NCI-H1092 (cell line): ENCODE results near the gene DLX2.
"Not testable (repeated sequence)": the region's sequence is repeated elsewhere in the genome, so short reads cannot be mapped to it uniquely, and the experiment has no call there.

Source experiments
- DNase-seq: peaks from one replicate; lab custom pipeline; 2025; lab: John Stamatoyannopoulos, UW

Gene DLX2

DNA sequence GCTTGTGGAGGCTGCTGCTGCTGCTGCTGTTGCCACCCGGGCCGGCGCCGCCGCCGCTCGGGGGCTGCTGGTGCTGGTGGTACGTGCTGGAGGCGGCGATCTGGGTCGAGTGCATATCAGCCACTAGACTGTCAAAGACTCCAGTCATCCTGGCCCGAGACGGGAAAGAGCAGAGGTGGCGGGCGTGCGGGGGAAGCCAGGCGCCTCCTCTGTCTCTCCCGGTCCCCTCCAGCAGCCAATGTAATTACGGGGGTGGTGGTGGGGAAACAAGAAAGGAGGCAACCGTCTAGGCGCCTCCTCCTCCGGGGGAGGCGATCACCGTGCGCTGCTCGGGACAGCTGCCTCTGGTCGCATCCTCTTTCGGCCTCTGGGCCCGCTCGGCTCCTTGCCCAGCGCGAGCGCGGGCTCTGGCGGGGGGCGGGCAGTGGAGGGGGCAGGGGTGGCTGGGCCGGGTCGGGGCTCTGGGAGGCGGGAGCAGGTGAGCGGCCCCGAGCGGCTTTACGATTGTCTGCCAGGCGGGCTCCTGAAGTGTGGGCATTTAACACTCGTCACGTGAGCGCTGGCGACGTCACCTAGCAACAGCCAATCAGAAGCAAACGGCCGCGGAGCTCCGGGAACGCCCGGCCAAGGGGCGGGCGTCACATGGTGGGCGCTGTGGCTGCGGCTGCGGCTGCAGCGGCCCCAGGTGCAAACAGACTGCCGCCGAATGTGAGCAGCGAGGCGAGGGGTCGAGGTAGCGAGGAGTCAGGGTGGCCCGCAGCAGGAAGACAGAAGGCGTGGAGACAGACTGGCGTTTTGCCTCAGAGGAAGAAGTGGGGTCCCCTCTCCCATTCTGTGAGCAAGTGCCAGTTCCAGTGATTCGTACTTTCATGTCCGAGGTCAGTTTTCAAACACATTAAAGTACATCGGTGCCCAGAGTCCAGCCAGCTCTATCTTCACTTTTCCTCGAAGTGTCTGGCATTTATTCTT lies at the start of gene DLX2:
DLX2 (minus strand) TSS at position 510 of the 969 bp plus-strand sequence; CDS start at position 148, 362 bp downstream.
- peak; percentile 91 for DNase-seq

DNA sequence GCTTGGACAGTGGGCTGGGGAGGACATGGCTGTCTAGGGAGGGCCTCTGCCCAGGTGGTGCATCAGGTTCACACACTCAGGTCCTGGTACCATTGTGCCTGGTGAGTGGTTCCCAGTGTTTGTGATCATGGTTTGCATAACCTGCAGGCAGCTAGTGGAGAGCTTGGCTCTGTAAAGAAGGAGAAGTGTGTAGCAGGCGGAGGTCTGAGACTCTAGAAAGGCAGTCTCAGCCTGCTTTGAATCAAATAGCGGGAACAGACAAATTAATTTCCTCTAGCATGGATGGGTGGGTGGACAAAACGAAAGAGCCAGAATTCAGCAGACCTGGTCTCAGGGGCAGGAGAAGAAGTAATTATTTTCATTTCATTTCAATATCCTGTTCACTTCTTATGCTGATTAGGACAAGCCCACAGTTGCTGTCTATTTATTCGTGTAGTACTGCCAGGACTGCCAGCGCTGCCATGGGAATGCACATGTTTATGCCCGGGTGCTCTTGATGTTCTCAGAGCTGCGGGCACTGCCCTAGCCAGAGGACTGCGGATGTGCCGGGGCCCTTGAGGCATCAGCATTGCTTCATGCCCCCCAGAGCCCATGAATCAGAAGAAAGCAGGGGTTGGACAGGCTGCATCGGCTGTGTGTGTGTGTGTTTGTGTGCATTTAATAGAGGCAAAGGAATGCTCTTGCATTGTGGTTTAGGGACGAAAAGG lies 45.4 kb upstream of the DLX2 start:
- no peak for DNase-seq

DNA sequence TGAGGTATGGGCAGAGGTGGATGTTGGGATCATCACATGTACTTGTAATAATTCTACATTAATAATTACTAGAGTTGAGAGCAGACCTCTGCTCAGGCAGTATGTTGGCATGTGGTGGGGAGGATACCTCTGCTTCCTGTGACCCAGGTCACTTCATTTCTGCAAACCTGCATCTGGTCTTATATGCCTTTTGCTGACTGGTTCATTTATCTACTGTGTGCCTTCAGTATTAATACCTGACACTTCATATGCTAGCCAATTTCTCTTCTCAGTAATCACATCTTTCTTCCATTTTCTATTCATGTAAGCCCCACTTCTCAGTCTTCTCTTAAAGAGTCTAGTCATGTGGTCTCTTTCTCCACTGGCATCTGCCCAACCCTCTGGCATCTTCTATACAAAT lies 41.1 kb upstream of the DLX2 start:
- DNase-seq: no peak

DNA sequence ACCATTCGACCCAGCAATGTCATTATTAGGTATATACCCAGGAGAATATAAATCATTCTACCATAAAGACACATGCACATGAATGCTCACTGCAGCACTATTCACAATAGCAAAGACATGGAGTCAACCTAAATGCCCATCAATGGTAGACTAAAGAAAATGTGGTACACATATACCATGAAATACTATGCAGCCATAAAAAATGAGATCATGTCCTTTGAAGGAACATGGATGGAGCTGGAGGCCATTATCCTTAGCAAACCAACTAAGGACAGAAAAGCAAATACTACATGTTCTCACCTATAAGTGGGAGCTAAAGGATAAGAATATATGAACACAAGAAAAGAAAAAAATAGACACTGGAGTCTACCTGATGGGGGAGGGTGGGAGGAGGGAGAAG lies 36.0 kb upstream of the DLX2 start:
- not testable (repeated sequence) for DNase-seq

DNA sequence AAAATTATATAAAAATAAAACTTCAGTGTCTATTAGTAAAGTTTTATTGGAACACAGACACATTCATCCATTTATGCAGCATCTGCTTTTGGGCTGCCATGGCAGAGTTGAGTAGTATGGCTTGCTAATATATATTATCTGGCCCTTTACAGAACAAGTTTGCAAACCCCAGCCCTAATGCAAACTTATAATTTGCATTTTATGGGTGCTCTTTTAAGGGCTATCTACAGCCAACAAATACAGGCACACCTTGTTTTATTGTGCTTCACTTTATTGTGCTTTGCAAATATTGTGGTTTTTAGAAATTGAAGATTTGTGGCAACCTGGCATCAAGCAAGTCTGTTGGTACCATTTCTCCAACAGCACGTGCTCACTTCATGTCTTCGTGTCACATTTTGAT lies 35.2 kb upstream of the DLX2 start:
- DNase-seq: no peak

DNA sequence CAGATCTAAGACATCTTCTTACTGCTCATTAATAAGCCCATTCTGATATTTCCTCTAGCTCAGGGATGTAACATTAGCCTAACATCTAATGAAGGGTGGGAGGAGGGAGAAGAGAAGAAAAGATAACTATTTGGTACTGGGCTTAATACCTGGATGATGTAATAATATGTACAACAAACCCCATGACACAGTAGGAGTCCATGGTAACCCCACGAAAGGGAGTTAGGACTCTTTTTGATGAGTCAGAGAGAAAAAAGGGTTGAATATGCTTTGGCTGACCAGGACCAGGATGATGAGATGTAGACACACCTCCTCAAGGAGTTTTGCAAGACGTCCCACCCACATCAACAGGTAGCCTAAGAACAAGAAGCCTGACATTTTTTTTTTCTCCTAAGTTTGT lies 34.4 kb upstream of the DLX2 start:
- no peak for DNase-seq

DNA sequence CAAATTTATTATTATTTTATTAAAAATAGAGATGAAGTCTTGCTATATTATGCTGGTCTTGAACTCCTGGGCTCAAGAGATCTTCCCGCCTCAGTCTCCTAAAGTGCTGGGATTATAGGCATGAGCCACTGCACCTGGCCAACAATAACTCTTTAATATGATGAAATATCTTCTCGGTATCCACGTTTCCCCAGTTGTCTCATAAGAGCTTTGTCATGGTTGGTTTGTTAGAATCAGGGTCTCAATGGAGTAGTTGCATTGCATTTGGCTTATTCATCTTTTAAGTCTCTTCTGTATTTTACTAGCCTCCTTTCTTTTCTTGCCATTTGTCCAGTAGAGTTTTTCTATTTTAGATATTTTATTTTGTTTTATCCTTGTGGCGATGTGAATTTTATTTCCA lies 32.7 kb upstream of the DLX2 start:
- no peak for DNase-seq

DNA sequence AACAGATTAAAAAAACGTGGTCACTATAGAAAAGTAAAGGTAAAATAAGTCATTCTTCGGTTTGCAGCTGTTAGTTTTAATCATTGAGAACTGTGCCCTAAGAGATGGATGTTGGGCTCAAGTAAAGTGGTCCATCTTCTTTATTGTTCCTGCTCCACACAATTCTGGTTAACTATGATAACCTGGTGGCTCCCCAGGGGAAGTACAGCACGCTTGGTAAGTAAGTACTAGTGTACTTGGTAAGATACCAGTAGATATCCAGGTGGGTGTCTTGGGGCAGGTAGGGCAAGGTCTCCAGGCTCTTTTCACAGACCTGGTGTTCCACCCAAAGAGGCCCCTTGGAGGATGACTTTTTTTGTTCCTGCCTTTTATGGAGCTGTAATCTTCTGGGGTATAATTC lies 31.6 kb upstream of the DLX2 start:
- DNase-seq: no peak

DNA sequence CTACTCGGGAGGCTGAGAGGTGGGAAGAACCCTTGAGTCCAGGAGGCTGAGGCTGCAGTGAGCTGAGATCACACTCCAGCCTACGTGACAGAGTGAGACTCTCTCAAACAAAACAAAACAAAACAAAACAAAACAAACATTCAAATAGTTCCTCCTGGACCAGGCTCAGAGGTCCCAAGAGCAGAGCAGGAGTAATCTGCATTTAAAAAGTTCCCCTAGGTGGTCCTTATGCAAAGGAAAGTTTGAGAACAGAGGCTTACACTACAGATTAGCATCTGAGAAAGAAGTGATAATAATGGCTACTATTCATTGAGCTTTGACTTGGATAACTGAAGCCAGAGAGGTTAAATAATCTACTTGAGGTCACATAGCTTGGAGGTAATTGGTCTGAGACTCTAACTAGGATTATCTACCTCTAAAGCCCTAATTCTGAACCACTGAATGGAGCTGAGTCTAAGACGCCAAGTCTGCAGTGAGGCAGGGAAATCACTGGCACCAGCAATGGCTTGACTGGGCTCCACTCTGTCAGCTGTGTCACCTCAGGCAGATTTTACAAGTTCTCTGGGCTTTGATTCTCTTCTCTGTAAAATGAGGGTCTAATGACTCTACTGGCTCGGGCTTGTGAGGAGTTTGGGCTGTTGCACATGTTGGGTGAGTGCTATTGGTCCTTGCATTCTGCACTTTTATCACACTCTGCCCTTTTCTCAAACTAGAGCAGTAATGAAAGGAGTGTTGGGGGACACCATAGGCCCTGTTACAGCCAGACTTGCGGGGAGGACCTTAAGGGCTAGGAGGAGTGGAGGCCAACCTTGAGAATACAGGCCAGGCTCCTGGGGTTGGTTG lies 29.2 kb upstream of the DLX2 start:
- DNase-seq: no peak

DNA sequence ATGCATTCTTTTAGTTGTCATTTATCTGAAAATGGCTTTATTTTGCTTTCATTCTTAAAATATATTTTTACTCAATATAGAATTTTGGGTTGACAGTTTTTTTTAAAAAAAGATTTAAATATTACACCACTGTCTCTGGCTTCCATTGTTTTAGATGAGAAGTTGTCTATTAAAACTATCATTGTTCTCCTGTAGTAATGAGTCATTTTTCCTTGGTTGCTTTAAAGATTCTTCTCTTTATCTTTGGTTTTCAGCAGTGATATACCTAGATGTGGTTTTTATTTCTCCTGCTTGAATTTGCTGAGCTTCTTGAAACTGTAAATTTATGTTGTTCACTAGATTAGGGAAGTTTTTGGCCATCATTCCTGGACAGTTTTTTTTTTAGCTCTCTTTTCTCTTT lies 26.7 kb upstream of the DLX2 start:
- DNase-seq: no peak

DNA sequence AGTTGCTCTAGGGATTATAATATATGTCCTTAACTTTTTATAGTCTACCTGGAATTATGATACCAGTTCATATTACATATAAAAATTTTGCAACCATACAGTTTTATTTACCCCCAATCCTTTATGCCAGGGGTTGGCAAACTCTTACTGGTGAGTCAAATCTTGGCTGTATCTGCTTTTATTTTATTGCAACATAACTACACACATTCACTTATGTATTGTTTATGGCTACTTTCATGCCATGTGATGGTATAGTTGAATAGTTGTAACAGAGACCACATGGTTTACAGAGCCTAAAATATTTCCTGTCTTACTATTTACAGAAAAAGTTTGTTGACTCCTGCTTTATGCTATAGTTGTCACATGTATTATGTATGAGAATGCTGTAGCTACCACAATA lies 25.8 kb upstream of the DLX2 start:
- DNase-seq: no peak

DNA sequence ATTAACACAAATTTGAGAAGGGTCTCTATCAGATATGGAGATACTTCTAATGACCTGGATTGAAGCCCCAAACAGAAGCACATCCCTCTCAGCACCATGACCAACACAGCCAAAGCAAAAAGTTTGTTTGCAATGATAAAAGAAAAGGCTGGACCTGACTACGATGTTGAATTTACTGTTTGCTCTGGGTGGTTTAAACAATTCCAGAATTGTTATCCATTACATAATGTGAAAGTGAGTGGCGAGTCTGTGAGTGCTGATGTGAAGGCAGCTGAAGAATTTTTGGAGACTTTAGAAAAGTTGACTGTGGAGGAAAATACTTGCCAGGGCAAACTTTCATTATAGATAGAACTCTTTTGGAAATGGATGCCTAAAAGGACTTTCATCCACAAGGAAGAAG lies 17.4 kb upstream of the DLX2 start:
- DNase-seq: no peak

DNA sequence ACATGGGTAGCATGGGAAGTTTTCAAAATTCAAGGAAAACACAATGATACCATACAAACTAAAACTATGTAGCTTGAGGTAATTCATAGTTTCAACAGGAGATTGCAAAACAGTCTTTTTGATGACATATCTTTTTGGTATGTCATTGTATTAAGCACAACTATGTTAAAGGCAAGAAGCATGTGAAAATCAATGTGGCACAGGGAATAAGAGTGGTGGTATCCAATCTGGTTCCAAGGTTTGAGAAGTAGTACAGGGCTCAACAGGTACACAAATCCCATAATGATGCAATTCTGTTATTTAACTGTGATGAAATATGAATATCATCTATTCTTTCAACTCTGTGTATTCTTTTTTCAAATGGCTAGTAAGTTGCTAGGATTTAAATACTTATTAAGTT lies 16.4 kb upstream of the DLX2 start:
- DNase-seq: no peak

DNA sequence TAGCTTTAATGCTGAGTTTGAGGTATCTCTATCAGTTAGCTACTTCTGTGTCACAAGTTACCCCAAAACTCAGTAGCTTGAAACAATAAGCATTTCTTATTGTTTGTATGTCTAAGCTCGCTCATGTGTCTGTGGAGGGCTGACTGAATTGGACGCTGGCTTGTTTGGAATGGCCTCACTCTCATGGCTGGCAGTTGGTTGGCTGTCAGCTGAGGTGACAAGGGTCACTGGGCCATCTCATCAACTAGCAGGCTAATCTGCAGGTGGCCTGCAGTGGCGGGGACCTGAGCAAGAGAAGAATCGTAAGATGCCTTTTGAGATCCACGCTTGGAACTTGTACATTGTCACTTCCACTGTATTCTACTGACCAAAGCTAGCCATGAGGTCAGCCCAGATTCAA lies 13.4 kb upstream of the DLX2 start:
- DNase-seq: no peak

DNA sequence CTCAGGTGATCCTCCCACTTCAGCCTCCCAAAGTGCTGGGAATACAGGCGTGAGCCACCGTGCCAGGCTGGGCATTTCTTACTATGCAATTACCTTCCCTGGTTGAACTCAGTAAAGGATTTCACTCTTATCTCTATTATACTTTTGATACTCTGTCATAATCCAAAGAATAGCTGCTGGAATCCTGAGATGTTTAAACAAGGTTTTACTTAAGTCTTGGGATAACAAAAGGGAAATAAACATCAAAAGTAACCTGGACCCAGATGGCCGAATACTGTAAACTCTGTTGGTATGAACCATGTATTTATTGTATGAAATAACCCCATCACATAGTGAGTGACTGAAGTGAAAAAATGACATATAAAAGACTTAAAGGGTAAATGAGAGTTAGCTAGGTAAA lies 11.9 kb upstream of the DLX2 start:
- no peak for DNase-seq

DNA sequence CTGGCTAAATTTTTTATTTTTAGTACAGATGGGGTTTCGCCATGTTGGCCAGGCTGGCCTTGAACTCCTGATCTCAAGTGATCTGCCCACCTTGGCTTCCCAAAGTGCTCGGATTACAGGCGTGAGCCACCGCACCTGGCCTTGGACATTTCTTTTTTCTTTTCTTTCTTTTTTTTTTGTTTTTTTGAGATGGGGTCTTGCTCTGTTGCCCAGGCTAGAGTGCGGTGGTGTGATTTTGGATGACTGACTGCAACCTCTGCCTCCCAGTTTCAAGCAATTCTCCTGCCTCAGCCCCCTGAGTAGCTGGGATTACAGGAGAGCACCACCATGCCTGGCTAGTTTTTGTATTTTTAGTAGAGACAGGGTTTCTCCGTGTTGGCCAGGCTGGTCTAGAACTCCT lies 11.5 kb upstream of the DLX2 start:
- not testable (repeated sequence) for DNase-seq

DNA sequence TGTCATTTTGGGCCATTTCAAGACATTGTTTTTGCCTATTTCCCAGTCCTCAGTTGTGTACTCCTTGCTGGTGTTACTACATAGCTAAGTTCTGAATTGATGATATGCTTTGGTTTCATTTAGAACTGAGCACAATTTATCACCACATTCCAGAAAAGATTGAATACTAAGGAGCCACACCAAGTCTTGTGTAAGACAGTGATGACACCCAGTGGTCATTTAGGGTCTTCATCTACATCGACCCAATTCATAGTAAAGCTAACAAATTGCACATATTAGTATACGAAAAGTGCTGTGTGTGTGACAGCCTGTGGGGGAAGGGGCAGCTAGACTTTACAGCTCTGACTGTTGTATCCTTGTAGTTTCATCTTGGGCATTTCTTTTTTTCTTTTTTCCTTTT lies 10.9 kb upstream of the DLX2 start:
- DNase-seq: no peak

DNA sequence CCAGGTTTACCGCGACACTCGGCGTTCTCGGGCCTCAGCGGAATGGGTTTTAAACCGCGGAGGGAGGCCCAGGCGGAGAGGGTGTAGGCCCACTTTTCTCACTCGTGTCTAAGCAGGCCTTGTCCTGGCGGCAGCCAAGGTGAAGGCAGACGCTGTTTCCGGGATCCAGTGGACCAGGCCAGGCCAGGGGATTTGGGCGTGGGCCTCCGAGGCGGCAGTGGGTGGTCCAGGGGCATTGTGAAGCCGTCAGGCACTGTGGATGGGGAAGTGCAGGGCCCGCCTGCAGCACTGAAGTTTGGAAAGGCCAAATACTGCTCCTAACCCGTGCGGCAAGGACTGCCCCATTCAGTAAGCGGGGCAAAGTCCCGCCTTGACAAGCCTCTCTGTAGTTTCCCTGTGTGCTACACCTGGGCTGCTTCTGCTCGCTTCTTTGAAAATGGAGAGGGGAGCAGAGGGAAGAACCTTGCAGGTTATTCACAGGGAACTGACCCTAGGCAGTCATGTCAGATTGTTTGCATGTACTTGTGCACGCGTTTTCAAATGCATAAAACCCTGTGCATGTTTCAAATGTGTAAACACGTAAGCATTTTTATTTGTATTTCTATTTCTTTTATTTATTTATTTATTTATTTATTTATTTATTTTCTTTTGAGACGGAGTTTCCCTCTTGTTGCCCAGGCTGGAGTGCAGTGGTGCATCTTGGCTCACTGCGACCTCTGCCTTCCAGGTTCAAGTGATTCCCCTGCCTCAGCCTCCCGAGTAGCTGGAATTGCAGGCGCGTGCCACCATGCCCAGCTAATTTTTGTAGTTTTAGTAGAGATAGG lies 7.5 kb upstream of the DLX2 start:
- no peak for DNase-seq

DNA sequence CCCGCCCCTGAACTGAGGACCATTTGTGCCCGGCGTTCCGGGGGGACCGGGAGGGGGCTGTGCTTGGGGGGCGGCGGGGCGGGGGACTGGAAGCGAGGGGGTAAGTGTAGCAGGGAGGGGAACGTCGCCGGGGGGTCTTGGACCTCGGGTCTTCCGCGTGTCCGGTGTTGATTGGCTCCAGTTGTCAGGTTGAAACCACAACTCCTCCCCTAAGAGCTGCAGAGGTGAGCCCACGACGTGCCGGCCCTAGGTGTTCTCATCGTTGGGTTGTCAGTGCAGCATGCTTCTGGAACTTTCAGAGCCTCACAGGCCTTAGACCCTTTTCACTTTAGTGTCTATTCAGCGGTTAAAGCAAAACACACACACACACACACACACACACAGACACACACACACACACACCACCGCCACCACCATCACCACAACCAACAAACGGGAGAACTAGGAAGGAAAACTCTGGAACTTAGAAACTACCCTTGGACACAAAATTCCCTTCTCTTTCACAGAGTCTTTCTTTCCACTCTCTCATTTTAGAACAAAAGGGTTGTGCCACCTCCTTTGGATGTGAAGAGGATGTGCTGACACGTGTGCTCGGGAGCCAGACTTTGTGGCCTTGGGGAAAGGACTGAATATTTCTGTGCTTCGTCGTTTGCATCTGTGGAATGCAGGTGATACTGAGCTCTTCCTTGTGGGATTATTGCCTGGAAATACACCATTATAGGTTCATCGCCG lies 6.7 kb upstream of the DLX2 start:
- DNase-seq: no peak

DNA sequence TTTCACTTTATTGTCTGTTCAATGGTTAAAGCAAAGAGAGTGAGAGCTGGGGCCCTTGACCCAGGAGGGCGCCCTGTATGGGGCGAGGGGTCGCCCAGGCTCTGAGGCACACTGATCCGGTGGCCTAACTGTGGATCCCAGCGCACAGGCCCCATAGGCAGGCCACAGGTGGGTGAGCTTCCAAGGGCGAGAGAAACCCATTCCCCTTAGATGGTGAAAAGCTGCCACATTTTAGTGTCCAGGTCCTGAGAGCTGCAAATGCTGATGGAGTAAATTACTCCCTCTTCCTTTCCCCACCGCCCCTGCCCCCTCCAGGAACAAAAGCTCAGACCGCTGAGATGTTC lies 5.9 kb upstream of the DLX2 start:
- DNase-seq: no peak
